Effector memory CD4-positive, alpha-beta T cell (primary cell): ENCODE data around the gene RRP15.

Experiments
- DNase-seq, 3 donors: peaks; one replicate each; pipeline ENCODE4 v3.0.0-alpha.2; 2020
- H3K27ac ChIP-seq: 2 replicates; pipeline ENCODE4 v1.7.0; 2013; ENCODE audit warnings: mild to moderate bottlenecking, low read length, moderate library complexity; ENCODE audit not compliant: insufficient read depth, poor library complexity, severe bottlenecking
- H3K27me3 ChIP-seq: replicated peaks from 2 replicates; pipeline ENCODE4 v1.7.0; 2013; ENCODE audit warnings: mild to moderate bottlenecking, low read length; ENCODE audit not compliant: insufficient read depth, control insufficient read depth, poor library complexity, severe bottlenecking
- H3K36me3 ChIP-seq: 2 replicates; pipeline ENCODE4 v1.7.0; 2013; ENCODE audit warnings: mild to moderate bottlenecking, low read length, moderate library complexity; ENCODE audit not compliant: control insufficient read depth, insufficient read depth
- H3K4me1 ChIP-seq: 2 replicates; pipeline ENCODE4 v1.7.0; 2013; ENCODE audit warnings: low read length, mild to moderate bottlenecking; ENCODE audit not compliant: control insufficient read depth, insufficient read depth, poor library complexity, severe bottlenecking
- H3K4me3 ChIP-seq: 2 replicates; pipeline ENCODE4 v1.7.0; 2013; ENCODE audit warnings: low read length, low read depth, mild to moderate bottlenecking; ENCODE audit not compliant: insufficient read depth, poor library complexity, severe bottlenecking
- H3K9me3 ChIP-seq: 2 replicates; pipeline ENCODE4 v1.7.0; 2013; ENCODE audit warnings: mild to moderate bottlenecking, low read length, moderate library complexity; ENCODE audit not compliant: control insufficient read depth

The RRP15 gene

DNA sequence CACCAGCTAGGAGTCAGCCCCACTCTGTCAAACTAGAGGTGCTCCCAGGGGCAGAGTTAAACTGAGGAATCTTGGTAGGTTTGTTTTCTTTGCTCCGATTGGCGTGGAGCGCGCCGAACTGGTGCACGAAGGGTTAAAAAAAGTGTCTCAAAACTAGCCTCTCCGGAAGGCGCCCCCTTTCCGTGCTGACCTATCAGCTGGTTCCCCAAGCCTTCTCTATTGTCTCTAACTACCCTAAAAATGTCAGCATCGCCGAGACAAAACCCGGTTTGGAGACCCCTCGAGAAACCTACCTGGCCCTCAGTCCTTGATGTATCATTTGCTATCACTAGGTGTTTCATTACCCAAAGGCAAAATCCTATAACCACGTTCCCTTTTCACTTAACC lies 62.2 kb downstream of the RRP15 start:
- no peak for DNase-seq

DNA sequence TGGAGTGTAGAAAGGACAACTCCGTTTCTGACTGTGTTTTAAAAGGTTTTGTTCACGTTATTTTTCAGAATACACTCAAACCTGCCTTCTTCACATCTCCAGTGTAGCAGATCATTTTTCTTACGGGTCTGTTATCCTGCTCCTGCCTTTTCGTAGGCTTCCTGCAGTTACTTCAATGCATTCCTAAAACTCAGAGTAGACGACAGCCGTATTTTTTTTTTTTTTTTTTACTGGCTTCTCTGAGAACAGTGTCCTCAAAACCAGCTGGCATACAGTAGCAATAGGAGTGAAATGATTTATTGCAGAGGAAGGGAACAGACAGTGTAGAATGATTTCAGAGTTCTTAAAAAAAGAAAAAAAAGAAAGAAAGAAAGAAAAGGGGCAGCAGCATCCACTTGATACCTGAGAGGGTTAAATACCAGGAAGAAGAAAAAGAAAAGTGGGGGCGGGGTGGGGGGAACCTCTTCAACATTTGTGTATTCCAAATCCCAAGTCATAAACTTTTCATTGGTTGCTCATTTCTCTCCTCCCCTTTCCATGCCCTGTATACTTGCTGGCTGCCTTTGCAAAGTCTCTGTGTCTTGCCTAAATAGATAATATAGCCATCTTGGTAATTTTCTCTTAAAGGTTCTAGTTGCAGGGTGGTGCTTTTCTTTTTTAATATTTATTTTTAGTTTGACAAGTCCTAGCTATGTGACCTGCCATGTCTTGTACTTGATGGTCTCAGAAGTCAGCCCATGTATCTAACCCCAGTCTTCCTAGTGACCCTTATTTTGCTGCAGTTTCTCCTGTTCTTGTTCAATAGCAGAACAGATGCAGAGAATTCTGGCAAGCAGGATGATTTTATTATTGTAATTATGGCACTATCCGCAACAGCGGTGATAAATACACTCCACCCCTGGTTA lies 62.9 kb downstream of the RRP15 start:
- Histone ChIP-seq H3K36me3 (no peaks in the 10 kb centered on the region), H3K4me3 (peak overlapping the region; percentile 73), H3K9me3 (no peaks in the 10 kb centered on the region), H3K27me3 (no peaks in the 10 kb centered on the region), H3K27ac (no peak overlapping the region), H3K4me1 (peaks cover 15% of the 10 kb centered on the region)
- no peak for DNase-seq

More for the DNA sequence above, 62.2 kb downstream of the RRP15 start:
- no peaks in the 10 kb centered on the region for H3K27me3 ChIP-seq
- H3K27ac ChIP-seq = no peak overlapping the region
- peak overlapping the region; percentile 73 for H3K4me3 ChIP-seq
- H3K36me3 ChIP-seq = no peaks in the 10 kb centered on the region
- H3K9me3 ChIP-seq = no peaks in the 10 kb centered on the region
- peaks cover 15% of the 10 kb centered on the region for H3K4me1 ChIP-seq

DNA sequence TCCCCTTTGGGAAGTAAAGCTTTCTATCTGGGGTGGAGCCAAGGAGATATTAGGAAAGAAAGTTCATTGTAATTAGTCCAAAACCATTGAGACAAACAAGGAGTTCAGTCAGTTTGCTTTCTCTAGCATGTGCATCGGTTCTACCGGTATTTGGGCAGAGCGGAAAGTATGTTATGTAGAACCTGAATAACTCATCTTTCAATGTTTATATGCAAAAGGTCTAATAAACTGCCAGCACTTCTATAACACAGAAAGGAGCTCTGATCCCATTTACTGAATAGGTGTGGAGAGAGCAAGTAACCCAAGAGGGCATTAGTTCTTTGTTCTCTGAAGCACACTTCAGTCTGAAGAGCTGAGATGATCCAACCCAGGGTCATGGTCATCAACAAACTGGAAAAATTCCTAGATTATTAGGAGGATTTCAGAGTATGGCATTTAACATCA lies 63.6 kb downstream of the RRP15 start:
- peaks cover 15% of the 10 kb centered on the region for H3K4me1 ChIP-seq
- no peak overlapping the region for H3K27ac ChIP-seq
- no peaks in the 10 kb centered on the region for H3K36me3 ChIP-seq
- DNase-seq = no peak
- no peak overlapping the region for H3K4me3 ChIP-seq
- H3K27me3 ChIP-seq = no peaks in the 10 kb centered on the region
- H3K9me3 ChIP-seq = no peaks in the 10 kb centered on the region

DNA sequence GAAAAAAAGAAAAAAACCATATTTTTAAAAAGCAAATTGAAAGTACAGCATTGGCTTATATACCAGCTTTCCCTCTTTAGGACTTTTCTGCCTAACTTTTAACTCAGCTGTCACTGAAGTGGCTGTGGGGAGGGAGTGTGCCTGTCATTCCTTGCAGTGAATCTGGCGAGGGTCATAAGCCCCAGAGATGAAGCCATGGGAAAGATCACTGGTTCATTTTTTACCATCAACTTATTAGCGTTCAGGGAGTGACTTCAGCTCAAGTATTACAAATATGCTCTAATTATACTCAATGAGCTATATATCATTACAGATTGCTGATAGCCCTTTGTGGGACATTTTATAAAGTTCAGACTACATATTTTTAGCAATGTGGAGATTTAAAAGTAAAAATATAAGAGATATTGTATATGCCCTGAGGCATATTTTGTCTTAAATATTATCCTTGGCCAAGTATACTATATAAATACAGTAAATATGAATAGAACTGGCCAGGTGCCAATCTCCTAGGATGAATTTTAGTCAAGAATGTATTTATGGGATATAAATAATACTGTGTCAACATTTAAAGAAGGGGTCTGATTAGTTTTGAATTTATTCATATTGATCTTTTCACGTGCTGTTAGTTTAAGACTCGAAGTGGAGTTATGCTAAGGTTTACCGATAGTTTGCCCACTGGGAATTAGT lies 64.4 kb downstream of the RRP15 start:
- H3K9me3 ChIP-seq = no peaks in the 10 kb centered on the region
- H3K27ac ChIP-seq = no peak overlapping the region

DNA sequence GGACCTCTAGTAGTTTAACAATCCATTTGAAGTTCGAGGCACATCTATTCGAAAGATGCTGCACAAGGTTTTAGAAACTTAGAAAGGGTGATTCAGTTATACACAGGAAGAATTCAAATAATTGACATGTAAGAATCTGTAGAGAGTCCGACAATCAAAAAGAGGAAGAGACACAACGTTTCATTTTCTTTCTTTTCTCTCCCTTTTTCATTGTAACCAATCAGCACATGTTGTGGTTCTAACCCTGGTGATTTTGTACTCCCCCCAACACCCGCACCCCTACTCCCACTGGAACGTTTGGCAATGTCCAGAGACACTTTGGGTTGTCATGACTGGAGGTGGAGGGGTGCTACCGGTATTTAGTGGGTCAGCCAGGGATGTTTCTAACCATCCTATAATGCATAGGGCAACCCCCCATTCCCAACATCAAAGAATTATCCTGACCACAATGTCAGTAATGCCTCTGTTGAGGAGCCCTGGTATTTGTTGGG lies 65.0 kb downstream of the RRP15 start:
- no peak overlapping the region for H3K27ac ChIP-seq
- H3K27me3 ChIP-seq = no peaks in the 10 kb centered on the region
- DNase-seq = no peak
- peaks cover 10% of the 10 kb centered on the region for H3K4me1 ChIP-seq
- no peaks in the 10 kb centered on the region for H3K9me3 ChIP-seq
- no peaks in the 10 kb centered on the region for H3K36me3 ChIP-seq
- no peak overlapping the region for H3K4me3 ChIP-seq

More for the DNA sequence above, 64.4 kb downstream of the RRP15 start:
- no peaks in the 10 kb centered on the region for H3K36me3 ChIP-seq
- no peak for DNase-seq
- H3K27me3 ChIP-seq = no peaks in the 10 kb centered on the region
- no peak overlapping the region for H3K4me3 ChIP-seq
- peaks cover 15% of the 10 kb centered on the region for H3K4me1 ChIP-seq

DNA sequence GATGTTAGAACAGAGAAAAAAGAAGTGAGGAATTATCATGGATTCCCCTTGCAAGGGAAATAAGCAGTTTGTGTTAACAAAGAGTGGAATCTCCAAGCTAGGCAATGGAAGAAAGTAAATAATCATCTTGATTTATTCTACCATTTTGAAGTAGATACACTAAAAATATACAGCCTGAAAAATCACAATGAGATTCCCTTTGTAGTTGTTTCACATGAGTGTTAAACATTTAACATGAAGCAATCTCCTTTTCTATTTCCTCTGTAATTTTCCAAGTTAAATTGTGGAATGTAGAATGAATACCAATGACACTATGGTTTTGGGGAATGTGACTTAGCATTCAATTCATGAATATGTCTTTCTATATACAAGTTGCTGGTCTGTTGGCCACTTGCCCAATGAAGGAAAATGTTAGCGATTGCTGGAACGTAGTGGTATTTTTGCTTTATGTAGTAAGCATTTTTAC lies 65.7 kb downstream of the RRP15 start:
- Histone ChIP-seq H3K36me3 (no peaks in the 10 kb centered on the region), H3K4me1 (peaks cover 5% of the 10 kb centered on the region), H3K27me3 (no peaks in the 10 kb centered on the region), H3K4me3 (peak overlapping the region; percentile 53), H3K9me3 (no peaks in the 10 kb centered on the region), H3K27ac (no peak overlapping the region)
- DNase-seq = no peak

DNA sequence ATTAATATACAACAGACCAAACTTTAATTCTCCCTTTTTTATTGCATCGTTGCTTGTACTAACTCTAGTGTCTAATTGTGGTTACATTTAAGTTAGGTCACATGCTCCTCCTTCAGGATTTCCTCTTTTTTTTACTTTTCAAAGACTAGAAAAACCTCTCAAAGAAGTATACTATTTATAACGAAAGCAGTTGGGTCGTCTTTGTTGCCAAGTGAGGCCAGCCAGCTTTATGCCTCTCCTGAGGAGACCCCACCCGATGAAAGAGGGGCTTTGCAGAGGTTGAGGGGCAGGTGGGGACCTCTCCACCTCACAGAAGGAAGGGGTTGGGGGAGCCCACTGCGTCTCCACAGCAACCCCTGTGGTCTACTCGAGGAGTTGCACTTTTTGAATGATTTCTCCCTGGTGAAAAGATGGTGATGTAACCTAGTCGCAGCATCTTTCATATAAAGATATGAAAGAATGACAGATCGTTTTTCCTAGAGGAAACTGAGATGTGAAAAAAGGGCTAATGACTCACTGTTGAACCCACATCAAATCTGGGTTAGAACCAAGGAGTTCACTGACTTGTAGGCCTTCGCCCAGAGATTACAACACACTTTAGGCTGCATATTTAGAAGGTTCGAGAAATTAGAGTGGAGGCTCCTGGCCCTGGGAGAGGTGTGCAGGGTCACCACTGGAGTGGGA lies 66.4 kb downstream of the RRP15 start:
- DNase-seq = no peak
- Histone ChIP-seq H3K27me3 (no peaks in the 10 kb centered on the region), H3K4me1 (peaks cover 5% of the 10 kb centered on the region), H3K9me3 (no peaks in the 10 kb centered on the region), H3K4me3 (peak overlapping the region; percentile 53), H3K36me3 (no peaks in the 10 kb centered on the region), H3K27ac (no peak overlapping the region)

DNA sequence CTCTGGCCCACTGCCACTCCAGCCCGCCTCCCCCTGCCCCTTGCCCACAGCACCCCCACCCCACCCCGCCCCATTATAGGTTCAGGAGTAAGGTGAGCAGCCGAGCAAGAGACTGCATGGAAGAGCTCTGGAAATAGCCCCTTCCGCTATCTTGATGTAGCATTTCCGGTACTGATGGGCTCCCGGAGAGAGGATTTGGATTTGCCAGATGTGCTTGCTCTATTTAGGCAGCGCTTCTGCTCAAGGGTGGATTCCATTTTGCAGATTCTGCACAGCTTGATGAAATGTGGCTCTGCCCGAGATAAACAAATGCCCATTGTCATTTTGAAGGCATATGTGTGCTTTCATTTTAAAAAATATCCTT lies 67.0 kb downstream of the RRP15 start:
- Histone ChIP-seq H3K27me3 (no peaks in the 10 kb centered on the region), H3K9me3 (no peaks in the 10 kb centered on the region), H3K27ac (no peak overlapping the region), H3K4me1 (peaks cover 3% of the 10 kb centered on the region), H3K4me3 (no peak overlapping the region), H3K36me3 (no peaks in the 10 kb centered on the region)
- no peak for DNase-seq

DNA sequence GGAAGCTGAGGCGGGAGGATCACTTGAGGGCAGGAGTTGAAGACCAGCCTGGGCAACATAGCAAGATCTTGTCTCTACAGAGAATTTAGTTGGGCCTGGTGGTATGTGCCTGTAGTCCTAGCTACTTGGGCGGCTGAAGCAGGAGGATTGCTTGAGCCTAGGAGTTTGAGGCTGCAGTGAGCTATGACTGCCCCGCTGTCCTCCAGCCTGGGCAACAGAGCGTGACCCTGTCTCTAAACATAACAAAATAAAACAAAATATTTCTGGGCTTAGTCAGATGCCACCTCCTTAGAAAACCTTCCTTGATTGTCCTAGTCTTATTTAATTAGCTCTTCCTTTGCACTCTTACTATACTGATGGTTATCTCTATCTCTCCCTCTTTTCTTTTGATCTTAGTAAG lies 68.6 kb downstream of the RRP15 start:
- DNase-seq = no peak
- H3K27ac ChIP-seq = no peak overlapping the region
- H3K27me3 ChIP-seq = no peaks in the 10 kb centered on the region
- H3K36me3 ChIP-seq = no peaks in the 10 kb centered on the region
- H3K4me3 ChIP-seq = no peak overlapping the region
- no peaks in the 10 kb centered on the region for H3K9me3 ChIP-seq
- H3K4me1 ChIP-seq = peaks cover 3% of the 10 kb centered on the region
